NAMALWA (cell line): Measurements from ENCODE around the gene CEP170.
"Not testable (repeated sequence)": the region's sequence is repeated elsewhere in the genome, so short reads cannot be mapped to it uniquely, and the experiment has no call there.

Experiments used
- DNase-seq: peaks from one replicate; pipeline ENCODE4 v3.0.0-alpha.2; 2015; ENCODE audit warnings: low spot score

CEP170 gene

DNA sequence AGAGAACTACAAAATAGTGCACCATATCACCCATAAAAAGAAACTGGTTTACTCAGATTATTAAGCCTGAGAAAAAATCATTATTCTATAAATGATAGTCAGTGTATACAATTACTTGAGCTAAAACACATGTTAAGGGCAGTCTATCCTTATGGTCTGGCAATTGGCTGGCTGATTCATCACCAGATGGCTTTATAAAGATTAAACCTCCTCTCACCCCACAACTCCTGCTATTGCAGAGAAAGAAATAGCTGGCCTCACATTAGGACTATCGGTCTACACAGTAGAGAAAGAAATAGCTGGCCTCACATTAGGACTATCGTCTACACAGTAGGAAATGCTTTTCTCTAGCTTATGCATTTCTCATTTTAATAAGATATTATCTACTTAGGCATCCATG, 21.2 kb downstream of the CEP170 start:
- no peak for DNase-seq

DNA sequence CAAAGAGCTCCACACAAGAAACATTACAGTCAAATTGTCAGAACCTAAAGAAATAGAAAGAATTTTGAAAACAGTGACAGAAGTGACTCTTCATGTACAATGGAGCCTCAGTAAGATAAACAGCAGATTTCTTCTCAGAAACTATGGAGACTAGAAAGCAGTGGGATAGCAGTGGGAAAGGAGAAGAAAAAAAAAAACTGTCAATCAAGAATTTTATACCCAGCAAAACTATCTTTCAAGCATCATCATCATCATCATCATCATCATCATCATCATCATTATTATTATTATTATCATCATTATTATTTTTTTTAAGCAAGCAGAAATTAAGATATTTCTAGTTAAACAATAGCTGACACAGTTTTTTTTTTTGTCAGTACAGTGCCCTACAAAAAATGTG, 24.2 kb downstream of the CEP170 start:
- peak; percentile 39 for DNase-seq

DNA sequence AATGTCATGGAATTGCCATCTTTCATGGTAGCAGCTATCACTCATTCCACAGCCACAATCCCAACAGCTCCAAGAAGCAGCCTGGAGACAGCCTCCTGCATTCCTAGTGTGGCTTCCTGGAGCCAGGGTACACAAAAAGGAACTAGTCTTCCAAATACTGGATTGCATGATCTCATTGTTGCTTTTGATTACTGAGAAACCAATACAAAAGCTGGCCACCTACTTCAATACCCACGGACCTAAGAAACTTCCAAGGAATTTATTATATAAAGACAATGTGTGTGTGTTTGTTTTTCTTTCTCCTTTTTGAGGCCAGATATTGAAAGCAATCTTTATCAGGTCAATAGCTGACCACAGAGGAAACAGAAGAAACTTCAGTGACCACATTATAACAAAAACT, 25.6 kb downstream of the CEP170 start:
- DNase-seq, result no peak

DNA sequence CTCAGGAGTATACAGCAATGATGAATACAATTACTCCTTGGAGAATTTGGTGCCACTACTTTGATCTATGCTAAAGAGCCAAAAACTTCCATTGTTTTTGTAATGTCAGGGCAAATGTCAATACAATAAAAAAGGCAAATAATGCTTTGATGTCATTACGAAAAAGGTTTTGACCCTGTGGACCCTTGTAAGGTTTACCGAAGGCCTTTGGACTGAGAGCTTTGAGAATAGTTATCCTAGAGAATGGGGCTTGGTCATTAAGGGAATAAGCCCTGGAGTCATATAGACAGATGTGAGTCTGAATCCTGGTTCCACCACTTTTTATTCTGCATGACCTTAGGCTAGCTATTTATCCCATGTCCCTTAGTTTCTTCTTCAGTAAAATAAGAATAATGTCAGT, 27.5 kb downstream of the CEP170 start:
- no peak for DNase-seq

DNA sequence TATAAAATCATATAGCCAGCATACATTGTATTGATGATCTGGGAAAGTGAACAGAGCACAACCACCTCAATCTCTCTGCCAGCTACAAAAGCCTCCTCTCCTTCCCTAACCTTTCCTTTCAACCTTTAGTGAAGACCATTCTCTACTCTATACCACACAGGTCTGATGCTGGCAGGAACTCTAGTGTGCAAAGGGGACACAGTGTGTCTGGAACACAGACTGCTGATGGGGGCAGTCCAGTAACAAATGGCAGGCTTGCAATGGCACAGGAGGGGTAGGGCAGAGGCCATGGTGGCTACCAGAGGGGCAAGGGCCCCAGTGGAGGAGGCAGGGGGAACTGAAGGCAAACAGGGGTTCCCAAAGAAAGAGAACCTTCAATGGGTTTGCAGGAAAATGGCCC, 37.0 kb downstream of the CEP170 start:
- DNase-seq, result no peak

DNA sequence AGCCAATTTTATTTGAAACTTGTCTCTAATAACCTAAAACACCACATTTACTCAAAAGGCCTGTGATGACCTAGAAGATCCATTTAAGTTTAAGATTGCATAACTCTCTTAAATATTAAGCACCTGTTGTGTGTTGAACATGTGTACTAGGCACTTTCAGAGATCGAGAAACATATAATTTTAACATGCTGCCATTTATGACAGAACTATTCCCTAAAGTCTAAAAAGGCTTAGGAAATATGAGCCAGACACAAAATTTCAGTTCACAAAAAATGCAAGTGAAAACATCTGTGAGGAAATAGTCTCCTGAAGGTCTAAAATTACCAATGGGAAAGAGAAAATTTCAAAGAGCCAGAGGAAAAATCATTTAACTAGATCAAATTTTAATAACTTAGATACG, 37.7 kb downstream of the CEP170 start:
- DNase-seq, result no peak

DNA sequence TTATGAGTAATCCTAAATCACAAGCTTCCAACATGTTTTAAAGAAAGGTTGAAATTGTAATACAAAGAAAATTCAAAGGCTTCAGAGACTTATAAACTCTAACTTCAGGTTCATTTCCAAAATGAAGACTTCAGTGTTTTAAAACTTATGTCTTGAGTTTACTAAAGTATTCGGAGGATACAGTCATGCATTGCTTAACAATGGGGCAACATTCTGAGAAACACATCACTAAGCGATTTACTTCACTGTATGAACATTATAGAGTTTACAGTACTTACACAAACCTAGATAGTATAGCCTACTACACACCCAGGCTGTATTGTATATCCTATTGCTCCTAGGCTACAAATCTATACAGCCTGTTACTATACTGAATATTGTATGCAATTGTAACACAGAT, 38.3 kb downstream of the CEP170 start:
- DNase-seq, result no peak

DNA sequence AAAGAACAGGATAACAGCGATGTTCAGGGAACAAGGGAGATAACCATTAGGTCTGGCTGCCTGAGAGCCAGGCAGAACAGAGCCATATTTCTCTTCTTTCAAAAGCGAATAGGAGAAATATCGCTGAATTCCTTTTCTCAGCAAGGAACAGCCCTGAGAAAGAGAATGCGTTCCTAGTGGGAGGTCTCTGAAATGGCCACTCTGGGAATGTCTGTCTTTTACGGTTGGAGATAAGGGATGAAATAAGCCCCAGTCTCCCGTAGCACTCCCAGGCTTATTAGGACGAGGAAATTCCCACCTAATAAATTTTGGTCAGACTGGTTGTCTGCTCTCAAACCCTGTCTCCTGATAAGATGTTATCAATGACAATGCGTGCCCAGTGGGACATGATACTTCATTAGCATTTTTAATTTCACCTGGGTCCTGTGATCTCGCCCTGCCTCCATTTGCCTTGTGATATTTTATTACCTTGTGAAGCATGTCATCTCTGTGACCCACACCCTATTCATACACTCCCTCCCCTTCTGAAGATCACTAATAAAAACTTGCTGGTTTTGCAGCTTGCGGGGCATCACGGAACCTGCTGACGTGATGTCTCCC, 39.7 kb downstream of the CEP170 start:
- DNase-seq, result not testable (repeated sequence)

DNA sequence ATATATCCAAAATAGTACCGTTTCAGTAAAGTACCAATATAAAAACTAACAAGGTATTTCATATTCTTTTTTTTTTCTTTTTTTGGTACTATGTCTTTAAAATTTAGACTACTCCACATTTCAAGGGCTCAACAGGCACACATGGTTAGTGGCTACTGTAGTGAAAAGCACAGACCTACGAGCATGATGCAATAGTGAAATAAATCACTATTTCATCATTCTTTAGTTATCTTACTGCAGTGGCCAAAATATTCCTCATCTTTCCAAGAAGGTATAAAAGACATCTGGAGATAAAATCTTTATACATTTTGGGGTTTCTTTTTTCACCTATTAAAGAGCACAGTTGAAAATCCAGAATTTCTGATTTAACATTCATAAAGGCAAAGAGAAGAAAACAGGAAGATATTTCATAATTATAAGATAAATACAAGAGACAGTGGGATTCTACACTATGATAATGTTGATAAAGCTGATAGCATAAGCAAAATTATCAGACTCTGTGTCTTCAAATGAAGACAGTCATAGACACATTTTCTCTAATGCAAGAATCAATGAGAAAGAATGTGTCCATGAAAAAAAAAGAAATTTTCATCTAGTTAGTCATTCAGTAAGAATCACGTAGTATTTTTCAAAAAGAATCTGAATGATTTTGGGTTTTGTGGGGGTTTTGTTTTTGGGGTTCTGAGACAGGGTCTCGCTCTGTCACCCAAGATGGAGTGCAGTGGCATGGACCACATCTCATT, 41.9 kb downstream of the CEP170 start:
- no peak for DNase-seq

DNA sequence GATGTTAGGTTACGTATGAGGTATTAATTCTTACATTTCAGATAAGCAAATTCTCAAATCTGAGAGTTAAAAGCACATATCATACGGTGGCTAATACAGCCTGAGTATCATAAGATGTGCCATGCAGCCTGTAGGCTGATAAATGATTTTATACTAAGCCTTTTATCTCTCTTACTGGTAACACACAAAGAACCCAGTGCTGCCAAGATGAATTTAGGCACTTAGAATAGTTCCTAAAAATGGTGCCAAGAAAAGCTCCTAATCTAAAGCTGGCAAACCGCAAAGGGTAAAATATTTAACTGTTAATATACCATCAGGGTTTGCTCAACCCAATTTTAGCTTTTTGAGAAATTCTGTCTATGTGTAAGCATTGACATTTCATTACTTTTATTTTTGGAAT, 43.1 kb downstream of the CEP170 start:
- not testable (repeated sequence) for DNase-seq

DNA sequence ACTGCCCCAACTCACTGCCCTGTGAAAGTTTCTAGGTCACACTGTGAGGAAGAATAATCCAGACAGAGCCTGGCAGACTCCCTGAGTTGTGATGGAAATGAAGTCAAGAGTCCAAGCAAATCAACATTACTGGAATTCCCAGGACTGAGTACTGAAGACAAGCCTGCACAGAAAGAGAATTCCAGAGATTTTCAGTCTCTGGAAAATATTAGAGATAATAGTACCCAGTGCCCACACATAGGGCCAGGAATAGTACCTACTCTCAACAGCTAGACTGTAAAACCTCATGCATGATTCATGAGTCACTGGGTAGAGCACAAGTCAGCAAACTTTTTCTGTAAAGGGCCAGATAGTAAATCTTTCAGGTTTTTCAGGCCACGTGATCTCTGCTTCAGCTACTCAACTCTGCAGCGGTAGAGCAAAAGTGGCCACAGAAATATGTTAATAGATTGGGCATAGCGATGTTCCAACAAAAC, 50.0 kb downstream of the CEP170 start:
- DNase-seq, result not testable (repeated sequence)

DNA sequence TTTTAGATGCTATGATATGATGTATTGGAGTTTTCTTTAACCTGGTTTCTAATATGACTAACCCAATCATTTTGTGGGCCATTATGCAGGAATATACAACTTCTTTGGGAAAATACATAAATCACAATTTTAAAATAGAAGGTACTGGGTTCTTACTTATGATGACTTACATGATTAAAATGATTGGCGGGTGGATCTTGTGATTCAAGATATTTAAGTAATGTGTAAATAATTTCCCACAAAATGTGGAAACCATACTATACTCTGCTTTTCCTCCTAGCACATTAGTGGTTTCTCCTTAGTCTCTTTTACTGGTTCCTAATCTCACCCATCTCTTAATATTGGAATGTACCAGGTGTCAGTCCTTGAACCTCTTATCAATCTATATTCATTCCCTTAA, 50.7 kb downstream of the CEP170 start:
- not testable (repeated sequence) for DNase-seq

DNA sequence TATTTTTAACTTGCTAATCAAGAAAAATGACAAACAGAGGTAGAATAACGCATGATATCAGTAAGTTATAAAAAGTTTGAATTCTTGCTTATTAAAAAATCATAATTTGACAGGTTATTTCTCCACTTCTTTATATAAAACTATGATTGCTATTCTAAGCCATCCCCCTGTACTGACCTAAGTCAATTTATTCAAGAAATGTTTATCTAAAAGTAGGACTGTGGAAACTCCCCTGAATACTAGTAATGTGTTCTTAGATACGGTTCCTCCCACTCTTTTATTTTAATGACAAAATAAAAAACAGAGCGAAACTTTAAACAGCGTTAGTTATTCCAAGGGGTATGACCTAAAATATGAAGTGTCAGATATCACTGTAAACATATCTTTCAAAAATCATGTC, 51.9 kb downstream of the CEP170 start:
- DNase-seq, result not testable (repeated sequence)

DNA sequence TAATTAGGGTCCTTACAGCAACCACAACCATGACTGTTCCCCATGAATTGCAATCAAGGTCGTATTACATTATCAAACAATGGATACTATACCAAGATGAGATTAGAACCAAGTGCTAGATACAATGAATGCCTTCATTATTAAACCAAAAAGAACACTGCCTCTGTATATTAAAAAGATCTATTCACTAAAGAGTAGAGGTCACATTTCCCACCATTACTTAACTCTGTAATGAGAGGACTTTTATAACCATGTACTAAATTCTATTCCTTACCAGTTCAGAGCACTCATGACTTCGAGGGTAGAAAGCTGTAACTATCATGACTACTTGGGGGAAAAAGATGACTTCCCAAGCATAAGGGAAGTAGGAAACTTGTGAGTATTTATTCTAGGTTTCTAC, 53.8 kb downstream of the CEP170 start:
- not testable (repeated sequence) for DNase-seq

DNA sequence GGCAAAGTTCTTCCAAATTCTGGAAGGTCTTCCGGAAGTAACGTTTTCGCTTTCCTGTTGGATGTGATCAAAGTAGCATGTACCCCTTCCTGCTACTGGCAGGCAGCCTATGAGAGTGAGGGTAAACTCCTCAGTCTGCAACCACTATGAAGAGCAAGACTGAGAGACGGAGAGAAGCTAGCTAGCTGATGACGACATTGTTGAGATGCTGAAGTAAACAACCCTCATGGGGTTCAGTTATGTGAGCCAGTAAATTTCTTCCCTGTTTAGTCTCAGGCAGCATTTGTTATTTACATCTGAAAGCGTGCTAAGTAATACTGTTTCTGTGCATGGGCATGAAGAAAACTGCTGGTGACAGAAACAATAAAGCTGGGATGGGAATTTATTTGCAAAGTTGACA, 57.6 kb downstream of the CEP170 start:
- DNase-seq, result not testable (repeated sequence)

DNA sequence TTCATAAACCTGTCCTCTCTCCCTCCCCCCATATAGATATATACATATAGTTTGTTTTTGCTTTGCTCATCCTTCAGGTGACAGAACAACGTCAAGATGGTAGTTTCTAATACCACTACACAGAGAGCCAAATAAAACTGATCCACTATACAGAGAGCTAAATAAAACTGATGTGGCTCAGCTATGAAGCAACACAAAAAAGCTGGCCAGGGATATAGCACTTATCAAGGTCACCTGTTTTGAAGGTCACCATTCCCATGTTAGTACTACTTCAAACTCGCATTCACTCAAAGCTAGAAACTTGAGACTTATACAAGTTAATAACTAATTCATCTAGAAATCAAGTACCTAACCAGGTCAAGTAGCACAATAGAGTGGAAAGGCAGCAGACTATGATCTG, 61.8 kb downstream of the CEP170 start:
- not testable (repeated sequence) for DNase-seq

DNA sequence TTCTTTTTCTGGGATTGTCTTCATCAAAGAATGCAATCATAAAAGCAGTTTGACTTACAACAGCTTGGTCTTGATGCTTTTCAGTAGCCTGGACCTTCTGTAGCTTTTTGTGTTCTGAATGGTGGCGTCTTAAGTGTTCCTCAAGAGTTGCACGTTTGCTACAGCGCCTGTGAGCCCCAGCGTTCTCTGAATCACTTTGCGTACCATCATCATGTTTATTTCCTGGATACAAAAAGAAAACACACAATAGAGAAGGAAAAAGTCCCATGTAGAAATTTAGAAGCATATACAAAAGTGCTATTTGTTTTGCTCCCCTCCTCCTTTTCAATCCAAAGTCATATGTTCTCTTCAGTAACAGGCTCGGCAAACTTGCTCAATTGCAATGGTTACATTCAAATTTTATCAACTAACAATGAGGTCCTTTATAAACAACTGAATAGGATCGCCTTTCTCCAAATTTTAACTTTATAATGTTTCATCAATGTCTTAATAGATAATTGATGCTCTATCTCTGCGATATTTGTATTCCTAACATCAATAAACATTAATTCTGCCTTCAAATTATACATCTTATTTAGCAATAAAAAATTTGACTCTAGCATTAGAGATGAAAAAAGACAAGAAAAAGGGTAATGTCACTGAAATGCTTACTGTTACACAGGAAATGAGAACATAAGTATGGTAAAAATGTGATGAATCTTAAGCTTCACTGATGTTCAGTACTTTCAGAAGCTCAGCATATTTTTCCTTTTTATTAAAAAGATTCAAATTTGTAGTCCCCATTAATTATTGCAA, 68.7 kb downstream of the CEP170 start:
- DNase-seq, result not testable (repeated sequence)

DNA sequence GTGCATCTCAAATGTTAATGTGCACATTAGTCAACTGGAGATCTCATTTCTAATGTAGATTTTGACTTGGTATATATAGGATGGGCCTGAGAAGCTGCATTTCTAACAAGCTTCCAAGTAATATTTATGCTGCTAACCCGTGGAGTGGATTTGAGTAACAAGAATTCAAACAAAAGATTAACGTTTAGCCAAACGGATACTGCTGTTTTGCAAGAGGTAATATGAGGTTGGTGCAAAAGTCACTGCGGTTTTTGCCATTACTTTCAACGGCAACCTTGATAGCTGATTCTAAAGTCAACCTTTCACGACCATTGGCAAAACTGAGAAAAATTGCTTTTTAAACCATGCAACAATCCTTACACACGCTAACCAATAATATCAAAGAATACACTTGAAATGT, 70.3 kb downstream of the CEP170 start:
- not testable (repeated sequence) for DNase-seq

DNA sequence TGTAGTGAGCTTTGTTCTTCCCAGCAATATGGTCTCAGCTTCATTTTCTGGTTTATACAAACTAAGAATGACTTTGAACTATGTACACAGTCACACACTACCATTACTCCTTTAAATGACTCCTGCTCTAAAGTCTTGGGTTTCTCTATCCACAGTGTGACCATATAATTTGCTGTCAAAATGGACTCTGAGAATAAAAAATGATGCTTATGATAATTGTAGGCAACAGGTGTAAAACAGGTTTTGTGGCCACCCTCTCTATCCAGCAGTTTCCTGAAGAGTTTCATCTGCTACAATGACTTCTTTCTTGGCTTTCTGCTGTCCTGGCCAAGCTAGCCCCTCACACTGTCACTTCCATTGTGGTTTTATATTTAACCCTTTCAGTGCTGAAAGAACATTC, 71.4 kb downstream of the CEP170 start:
- DNase-seq, result not testable (repeated sequence)

DNA sequence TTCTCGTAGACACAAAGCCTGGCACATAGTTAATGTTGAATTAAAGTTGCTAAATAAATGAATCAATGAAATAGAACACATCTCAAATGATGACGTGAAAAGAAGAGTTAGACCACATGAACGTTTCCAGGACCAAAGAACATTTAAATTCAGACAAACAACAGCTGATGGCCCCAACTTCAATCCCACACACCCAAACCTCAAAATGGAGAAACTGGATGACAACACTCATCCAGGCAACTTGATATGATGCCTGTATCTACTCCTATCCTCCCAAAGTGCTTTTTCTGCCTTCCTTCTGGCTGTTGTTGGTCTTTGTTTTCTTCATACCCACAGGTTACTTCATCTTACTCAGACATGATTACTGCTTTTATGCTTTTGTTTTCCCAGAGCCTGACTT, 71.9 kb downstream of the CEP170 start:
- not testable (repeated sequence) for DNase-seq

DNA sequence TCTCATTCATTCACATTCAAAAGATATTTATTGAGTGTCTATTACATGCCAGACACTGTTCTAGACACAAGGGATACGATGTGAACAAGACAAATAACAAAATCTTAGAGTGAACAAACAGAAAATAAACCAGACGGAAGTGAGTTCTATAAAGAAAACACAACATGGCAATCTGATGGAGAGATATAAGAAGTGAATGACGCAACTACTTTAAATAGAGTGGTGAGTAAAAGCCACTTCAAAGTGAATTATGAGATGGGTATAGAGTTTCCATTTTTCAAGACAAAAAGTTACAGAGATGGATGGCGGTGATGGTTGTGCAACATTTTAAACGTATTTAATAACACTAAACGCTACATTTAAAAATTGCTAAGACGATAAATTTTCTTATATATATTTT, 75.4 kb downstream of the CEP170 start:
- DNase-seq, result no peak

DNA sequence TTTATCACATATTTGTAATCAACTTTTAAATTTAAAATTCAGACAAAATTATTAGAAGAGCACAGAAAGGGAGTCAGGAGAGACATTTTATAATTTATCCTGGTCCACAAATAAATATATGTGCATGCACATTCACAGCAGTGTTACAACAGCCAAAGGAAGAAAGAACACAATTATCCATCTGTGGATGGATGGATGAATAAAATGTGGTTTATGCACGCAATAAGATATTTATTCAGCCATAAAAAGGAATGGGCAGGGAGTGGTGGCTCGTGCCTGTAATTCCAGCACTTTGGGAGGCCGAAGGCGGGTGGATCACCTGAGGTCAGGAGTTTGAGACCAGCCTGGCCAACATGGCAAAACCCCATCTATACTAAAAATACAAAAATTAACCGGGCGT, 77.3 kb downstream of the CEP170 start:
- DNase-seq, result not testable (repeated sequence)
